ENCODE data around the gene GTF3C4.

DNA sequence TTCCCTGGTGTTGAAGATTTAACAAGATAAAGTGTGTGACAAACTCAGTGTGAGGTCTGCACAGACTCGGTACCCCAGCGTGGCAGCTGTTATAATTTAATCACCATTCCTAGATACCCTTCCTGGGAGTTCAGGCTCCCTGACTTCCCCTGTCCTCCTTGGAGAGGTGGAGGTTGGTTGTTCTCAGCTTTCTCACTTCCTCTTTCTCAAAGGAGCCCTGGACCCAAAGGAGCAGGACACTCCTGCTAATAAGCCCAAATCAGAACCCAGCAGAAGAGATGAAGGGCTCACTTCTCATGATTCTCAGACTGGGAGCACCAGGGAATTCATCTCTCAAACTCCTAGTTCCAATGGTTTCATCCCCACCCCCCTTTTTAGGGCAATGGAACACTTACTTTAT, 58.2 kb downstream of the GTF3C4 start:
- TF ChIP-seq ZNF274 (IDR thresholded peaks at IDR 0.05; ENCODE audit: low read depth, low read length) (no peak), YY1 (IDR thresholded peaks at IDR 0.05; ENCODE audit: insufficient read depth, insufficient read length) (no peak)
